ENCODE data around the gene CYS1. TPM values are rescaled to one million over a fixed set of nuclear protein-coding genes. Genes with fewer than 3 reads are reported as not detected.
"Not testable (repeated sequence)": the region's sequence is repeated elsewhere in the genome, so short reads cannot be mapped to it uniquely, and the experiment has no call there.

CYS1 gene
- total and polyA plus RNA-seq, 2 of the 13 experiments (the other 11 are each of a cell fraction or from before 2014, with no cell fraction given): 0.04 TPM; not detected in 1

DNA sequence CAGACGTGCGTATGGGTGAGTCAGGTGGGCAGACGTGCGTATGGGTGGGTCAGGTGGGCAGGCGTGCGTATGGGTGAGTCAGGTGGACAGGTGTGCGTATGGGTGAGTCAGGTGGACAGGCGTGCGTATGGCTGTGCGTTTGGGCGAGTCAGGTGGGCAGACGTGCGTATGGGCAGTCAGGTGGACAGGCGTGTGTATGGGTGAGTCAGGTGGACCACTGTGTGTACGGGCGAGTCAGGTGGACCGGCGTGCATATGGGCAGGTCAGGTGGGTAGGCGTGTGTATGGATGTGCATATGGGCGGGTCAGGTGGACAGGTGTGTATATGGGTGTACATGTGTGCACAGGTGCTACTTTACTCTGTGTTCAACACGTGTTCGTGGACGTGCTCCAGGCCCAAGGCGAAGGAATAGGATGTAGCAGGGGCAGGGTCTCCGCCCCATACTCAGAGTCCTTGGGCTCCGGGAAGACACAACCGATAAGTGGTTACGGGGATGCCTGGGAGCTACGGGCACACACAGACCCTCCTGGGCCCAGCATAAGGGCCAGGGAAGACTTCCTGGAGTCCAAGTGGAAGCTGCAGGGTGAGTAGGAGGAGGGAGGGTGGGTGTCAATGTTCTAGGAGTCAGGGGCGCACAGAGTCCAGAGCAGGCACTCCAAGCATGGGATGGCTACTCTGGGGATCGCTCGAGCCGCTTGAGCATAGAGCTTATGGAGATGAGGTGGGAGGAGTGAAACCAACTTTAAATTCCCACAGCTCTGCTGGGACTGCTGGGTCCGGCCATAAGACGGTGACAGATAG, 64.0 kb downstream of the CYS1 start:
- Histone ChIP-seq H3K4me2 (ENCODE audit: low read depth, low read length) (no peak overlapping the region), H3K4me1 (ENCODE audit: insufficient read depth, low read length) (peaks cover 24% of the 10 kb centered on the region), H3K27ac (ENCODE audit: extremely low read length, insufficient read depth, low read length) (no peak overlapping the region), H2AFZ (ENCODE audit: low read length) (no peak overlapping the region), H3K27me3 (ENCODE audit: control insufficient read depth in 1 of 2, insufficient read depth in 2 of 2, low read length in 2 of 2) (peaks cover 2 to 26% of the 10 kb centered on the region in 2 experiments; a peak in 4 of 5 replicates), H3K9me3 (ENCODE audit: low read length) (no peaks in the 10 kb centered on the region), H3K79me2 (ENCODE audit: insufficient read depth, low read length) (no peaks in the 10 kb centered on the region), H4K20me1 (ENCODE audit: insufficient read depth, low read length) (no peaks in the 10 kb centered on the region), H3K4me3 (replicated peaks in 1 of 3; ENCODE audit: insufficient read depth in 1 of 3, low read depth in 2 of 3, low read length in 3 of 3) (no peak overlapping the region), H3K36me3 (replicated peaks in 1 of 2; ENCODE audit: control insufficient read depth in 1 of 2, insufficient read depth in 2 of 2, low read length in 2 of 2) (no peaks in the 10 kb centered on the region), H3K9ac (ENCODE audit: insufficient read depth, low read depth, low read length) (no peak overlapping the region)
- FAIRE-seq: no peak
- intact Hi-C loops (cut with micrococcal nuclease; ENCODE audit: unreplicated experiment) (no loop called here), in situ Hi-C loops (cut with HindIII; ENCODE audit: extremely low pct_ligation_motif_present, low pct_unique_long_range_greater_than_20kb) (no loop called here)
- ChIA-PET POLR2A (interaction anchor here (1.0 kb wide), 1 partner anchor 10 kb away, joined by 3 read pairs; no protein-coding TSS in a partner anchor), CTCF (ENCODE audit: low intra/inter-chr PET ratio, low total read pairs) (no interaction called here)
- BruUV-seq (replicated peaks): no TSS peak
- TF ChIP-seq REST (IDR thresholded peaks at IDR 0.05; ENCODE audit: borderline replicate concordance in 1 of 2, low read depth in 1 of 2, low read length in 2 of 2): no peak
- 0 out of 2 replicates have a peak, but pooled peaks have one; percentile 26 for TF ChIP-seq MNT (IDR thresholded peaks at IDR 0.05)
- no peak for TF ChIP-seq FOSL1 (CRISPR knock-in tag; IDR thresholded peaks at IDR 0.05; ENCODE audit: borderline replicate concordance)
- no peak for TF ChIP-seq PRDM15 (CRISPR knock-in tag; IDR thresholded peaks at IDR 0.05)
- TF ChIP-seq ZBTB38 (CRISPR knock-in tag; IDR thresholded peaks at IDR 0.05): 0 out of 2 replicates have a peak, but pooled peaks have one; percentile 17
- 66% methylated on average over 35 of the region's 35 CpGs for WGBS (ENCODE audit: low lambda C conversion rate)
- DNase-seq (ENCODE audit: low spot score): no peak
- ATAC-seq: peak; percentile 18

DNA sequence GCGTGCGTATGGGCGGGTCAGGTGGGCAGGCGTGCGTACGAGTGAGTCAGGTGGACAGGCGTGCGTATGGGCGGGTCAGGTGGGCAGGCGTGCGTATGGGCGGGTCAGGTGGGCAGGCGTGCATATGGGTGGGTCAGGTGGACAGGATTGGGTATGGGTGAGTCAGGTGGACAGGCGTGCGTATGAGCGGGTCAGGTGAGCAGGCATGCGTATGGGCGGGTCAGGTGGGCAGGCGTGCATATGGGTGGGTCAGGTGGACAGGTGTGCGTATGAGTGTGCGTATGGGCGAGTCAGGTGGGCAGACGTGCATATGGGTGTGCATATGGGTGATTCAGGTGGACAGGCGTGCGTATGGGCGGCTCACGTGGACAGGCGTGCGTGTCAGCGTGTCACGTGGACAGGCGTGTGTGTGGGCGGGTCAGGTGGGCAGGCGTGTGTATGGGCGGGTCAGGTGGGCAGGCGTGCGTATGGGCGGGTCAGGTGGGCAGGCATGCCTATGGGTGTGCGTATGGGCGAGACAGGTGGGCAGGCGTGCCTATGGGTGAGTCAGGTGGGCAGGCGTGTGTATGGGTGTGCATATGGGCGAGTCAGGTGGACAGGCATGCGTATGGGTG, 64.7 kb downstream of the CYS1 start:
- H4K20me1 ChIP-seq (ENCODE audit: insufficient read depth, low read length); intact Hi-C loops (cut with micrococcal nuclease; ENCODE audit: unreplicated experiment); H3K27ac ChIP-seq (ENCODE audit: extremely low read length, insufficient read depth, low read length); H3K9ac ChIP-seq (ENCODE audit: insufficient read depth, low read depth, low read length); H2AFZ ChIP-seq (ENCODE audit: low read length); H3K9me3 ChIP-seq (ENCODE audit: low read length); H3K79me2 ChIP-seq (ENCODE audit: insufficient read depth, low read length); in situ Hi-C loops (cut with HindIII; ENCODE audit: extremely low pct_ligation_motif_present, low pct_unique_long_range_greater_than_20kb); POLR2A ChIA-PET; FAIRE-seq; H3K36me3 ChIP-seq (replicated peaks in 1 of 2; ENCODE audit: control insufficient read depth in 1 of 2, insufficient read depth in 2 of 2, low read length in 2 of 2); BruUV-seq (replicated peaks); H3K4me3 ChIP-seq (replicated peaks in 1 of 3; ENCODE audit: insufficient read depth in 1 of 3, low read depth in 2 of 3, low read length in 3 of 3); H3K4me2 ChIP-seq (ENCODE audit: low read depth, low read length); CTCF ChIA-PET (ENCODE audit: low intra/inter-chr PET ratio, low total read pairs); ATAC-seq; DNase-seq (ENCODE audit: low spot score): not testable (repeated sequence)
- WGBS (ENCODE audit: low lambda C conversion rate): 90% methylated on average over 42 of the region's 44 CpGs
- peaks cover 25% of the 10 kb centered on the region for H3K4me1 ChIP-seq (ENCODE audit: insufficient read depth, low read length)
- peaks cover 2 to 24% of the 10 kb centered on the region in 2 experiments; a peak in 4 of 5 replicates for H3K27me3 ChIP-seq (ENCODE audit: control insufficient read depth in 1 of 2, insufficient read depth in 2 of 2, low read length in 2 of 2)

Data from HepG2 (cell line).